HepG2 (cell line): ENCODE measurements around the gene NPEPL1. TPM values are rescaled to one million over a fixed set of nuclear protein-coding genes. Genes with fewer than 3 reads are reported as not detected.
A peak's percentile ranks its signal among the peaks of the same experiment; 100 is the strongest.

Experiments
- ESRRA ChIP-seq: sonication (generic); formaldehyde crosslinking; IDR thresholded peaks from 2 replicates; pipeline ENCODE4 v1.5.1; 2020; ENCODE audit warnings: mild to moderate bottlenecking, low read depth, missing genetic modification reagents
- GATA4 ChIP-seq: sonication (generic); IDR thresholded peaks from 2 replicates; pipeline ENCODE4 v1.6.1; 2016; ENCODE audit warnings: antibody characterized with exemption, low read depth, borderline replicate concordance
- HMG20A ChIP-seq: IDR thresholded peaks from 2 replicates; pipeline ENCODE4 v1.6.1; 2016; ENCODE audit warnings: borderline replicate concordance
- KDM2A ChIP-seq: sonication (generic); formaldehyde crosslinking; IDR thresholded peaks from 2 replicates; pipeline ENCODE4 v1.4.0; 2020; ENCODE audit warnings: low read depth, missing genetic modification reagents, borderline replicate concordance
- NR2F1 ChIP-seq, 2 experiments: fragments of 450-650 bp in 1 of 2; formaldehyde crosslinking in 1 of 2; IDR thresholded peaks; 2 replicates each; pipeline versions ENCODE4 v1.5.0 to v1.6.1; 2016 to 2020; ENCODE audit warnings: mild to moderate bottlenecking in 1 of 2, missing compliant biosample characterization in 1 of 2, missing genetic modification reagents in 1 of 2, moderate library complexity in 1 of 2
- PITX1 ChIP-seq: sonication (generic); formaldehyde crosslinking; IDR thresholded peaks from 2 replicates; pipeline ENCODE4 v1.5.1; 2020; ENCODE audit warnings: mild to moderate bottlenecking, missing genetic modification reagents
- RELA ChIP-seq: sonication (generic); formaldehyde crosslinking; IDR thresholded peaks from 2 replicates; pipeline ENCODE4 v1.4.0; 2020; ENCODE audit warnings: missing genetic modification reagents
- SKI ChIP-seq: fragments of 450-650 bp; IDR thresholded peaks from one replicate; pipeline ENCODE4 v1.6.1; 2018; ENCODE audit warnings: mild to moderate bottlenecking; ENCODE audit not compliant: partially characterized antibody
- SP140L ChIP-seq: sonication (generic); formaldehyde crosslinking; IDR thresholded peaks from 2 replicates; pipeline ENCODE4 v1.4.0; 2020; ENCODE audit warnings: missing genetic modification reagents, borderline replicate concordance
- ZNF784 ChIP-seq: sonication (generic); formaldehyde crosslinking; IDR thresholded peaks from 2 replicates; pipeline ENCODE4 v1.5.1; 2020; ENCODE audit warnings: missing genetic modification reagents, mild to moderate bottlenecking, borderline replicate concordance
- polyA plus RNA-seq, 8 experiments: library from polyadenylated mRNA; depleted of rRNA in 3 of 8; stranded (reverse) in 7 of 8; unstranded in 1 of 8; fragments of >200 nt; fragmentation: Illumina TruSeq in 4 of 8; extraction: Trizol in 4 of 8; gene quantifications; 2 replicates each; pipeline versions ENCODE4 v1.2.1 to v1.2.3, GENCODE V29; 2011 to 2016; ENCODE audit warnings: low read depth in 4 of 8, missing spikeins in 1 of 8, mixed read lengths in 1 of 8; ENCODE audit not compliant: insufficient read depth in 1 of 8
- total RNA-seq, 5 experiments: library from RNA; depleted of rRNA; stranded (reverse); fragments of >200 nt; fragmentation: Illumina TruSeq; extraction: Trizol; gene quantifications; 2 replicates each; pipeline ENCODE4 v1.2.3, GENCODE V29; 2016; ENCODE audit warnings: low read depth in 1 of 5
- TF ChIP-seq, protein P1 (sequence below): sonication (generic); formaldehyde crosslinking; IDR thresholded peaks from one replicate; pipeline ENCODE4 v1.5.1; 2020; ENCODE audit warnings: mild to moderate bottlenecking, missing genetic modification reagents; ENCODE audit errors: not compliant biosample characterization
- TF ChIP-seq, protein P2 (sequence below): sonication (generic); formaldehyde crosslinking; IDR thresholded peaks from 2 replicates; pipeline ENCODE4 v1.4.0; 2020; ENCODE audit warnings: missing genetic modification reagents
- TF ChIP-seq, protein P3 (sequence below): sonication (generic); formaldehyde crosslinking; IDR thresholded peaks from 2 replicates; pipeline ENCODE4 v1.4.0; 2020; ENCODE audit warnings: missing genetic modification reagents, mild to moderate bottlenecking, borderline replicate concordance

The NPEPL1 gene
- total and polyA plus RNA-seq, 2 of the 13 experiments (the other 11 are each of a cell fraction or from before 2014, with no cell fraction given): 4.1 to 7.5 TPM

- TF ChIP-seq GATA4 (no peak), ZNF784 (CRISPR knock-in tag) (no peak), RELA (CRISPR knock-in tag) (no peak), ESRRA (CRISPR knock-in tag) (no peak), HMG20A (CRISPR knock-in tag) (peak; percentile 46; the same call in 1 of the 2 replicates), SP140L (no peak), PITX1 (no peak), NR2F1 (CRISPR knock-in tag; IDR thresholded peaks at IDR 0.05) (peak in 1 of 2 experiments; percentile 71; a peak in 3 of 4 replicates), KDM2A (CRISPR knock-in tag) (no peak), SKI (peak; percentile 60)
- TF ChIP-seq, protein P1, sequence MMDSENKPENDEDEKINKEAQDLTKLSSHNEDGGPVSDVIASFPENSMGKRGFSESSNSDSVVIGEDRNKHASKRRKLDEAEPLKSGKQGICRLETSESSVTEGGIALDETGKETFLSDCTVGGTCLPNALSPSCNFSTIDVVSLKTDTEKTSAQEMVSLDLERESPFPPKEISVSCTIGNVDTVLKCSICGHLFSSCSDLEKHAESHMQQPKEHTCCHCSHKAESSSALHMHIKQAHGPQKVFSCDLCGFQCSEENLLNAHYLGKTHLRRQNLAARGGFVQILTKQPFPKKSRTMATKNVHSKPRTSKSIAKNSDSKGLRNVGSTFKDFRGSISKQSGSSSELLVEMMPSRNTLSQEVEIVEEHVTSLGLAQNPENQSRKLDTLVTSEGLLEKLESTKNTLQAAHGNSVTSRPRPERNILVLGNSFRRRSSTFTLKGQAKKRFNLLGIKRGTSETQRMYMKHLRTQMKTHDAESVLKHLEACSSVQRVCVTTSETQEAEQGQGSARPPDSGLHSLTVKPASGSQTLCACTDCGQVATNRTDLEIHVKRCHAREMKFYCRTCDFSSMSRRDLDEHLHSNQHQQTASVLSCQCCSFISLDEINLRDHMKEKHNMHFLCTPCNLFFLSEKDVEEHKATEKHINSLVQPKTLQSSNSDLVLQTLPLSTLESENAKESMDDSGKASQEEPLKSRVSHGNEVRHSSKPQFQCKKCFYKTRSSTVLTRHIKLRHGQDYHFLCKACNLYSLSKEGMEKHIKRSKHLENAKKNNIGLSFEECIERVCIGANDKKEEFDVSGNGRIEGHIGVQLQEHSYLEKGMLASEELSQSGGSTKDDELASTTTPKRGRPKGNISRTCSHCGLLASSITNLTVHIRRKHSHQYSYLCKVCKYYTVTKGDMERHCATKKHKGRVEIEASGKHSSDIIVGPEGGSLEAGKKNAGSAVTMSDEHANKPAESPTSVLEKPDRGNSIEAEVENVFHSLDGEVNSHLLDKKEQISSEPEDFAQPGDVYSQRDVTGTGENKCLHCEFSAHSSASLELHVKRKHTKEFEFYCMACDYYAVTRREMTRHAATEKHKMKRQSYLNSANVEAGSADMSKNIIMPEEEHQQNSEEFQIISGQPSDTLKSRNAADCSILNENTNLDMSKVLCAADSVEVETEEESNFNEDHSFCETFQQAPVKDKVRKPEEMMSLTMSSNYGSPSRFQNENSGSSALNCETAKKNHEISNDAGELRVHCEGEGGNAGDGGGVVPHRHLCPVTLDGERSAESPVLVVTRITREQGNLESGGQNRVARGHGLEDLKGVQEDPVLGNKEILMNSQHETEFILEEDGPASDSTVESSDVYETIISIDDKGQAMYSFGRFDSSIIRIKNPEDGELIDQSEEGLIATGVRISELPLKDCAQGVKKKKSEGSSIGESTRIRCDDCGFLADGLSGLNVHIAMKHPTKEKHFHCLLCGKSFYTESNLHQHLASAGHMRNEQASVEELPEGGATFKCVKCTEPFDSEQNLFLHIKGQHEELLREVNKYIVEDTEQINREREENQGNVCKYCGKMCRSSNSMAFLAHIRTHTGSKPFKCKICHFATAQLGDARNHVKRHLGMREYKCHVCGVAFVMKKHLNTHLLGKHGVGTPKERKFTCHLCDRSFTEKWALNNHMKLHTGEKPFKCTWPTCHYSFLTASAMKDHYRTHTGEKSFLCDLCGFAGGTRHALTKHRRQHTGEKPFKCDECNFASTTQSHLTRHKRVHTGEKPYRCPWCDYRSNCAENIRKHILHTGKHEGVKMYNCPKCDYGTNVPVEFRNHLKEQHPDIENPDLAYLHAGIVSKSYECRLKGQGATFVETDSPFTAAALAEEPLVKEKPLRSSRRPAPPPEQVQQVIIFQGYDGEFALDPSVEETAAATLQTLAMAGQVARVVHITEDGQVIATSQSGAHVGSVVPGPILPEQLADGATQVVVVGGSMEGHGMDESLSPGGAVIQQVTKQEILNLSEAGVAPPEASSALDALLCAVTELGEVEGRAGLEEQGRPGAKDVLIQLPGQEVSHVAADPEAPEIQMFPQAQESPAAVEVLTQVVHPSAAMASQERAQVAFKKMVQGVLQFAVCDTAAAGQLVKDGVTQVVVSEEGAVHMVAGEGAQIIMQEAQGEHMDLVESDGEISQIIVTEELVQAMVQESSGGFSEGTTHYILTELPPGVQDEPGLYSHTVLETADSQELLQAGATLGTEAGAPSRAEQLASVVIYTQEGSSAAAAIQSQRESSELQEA: no peak
- TF ChIP-seq, protein P2, sequence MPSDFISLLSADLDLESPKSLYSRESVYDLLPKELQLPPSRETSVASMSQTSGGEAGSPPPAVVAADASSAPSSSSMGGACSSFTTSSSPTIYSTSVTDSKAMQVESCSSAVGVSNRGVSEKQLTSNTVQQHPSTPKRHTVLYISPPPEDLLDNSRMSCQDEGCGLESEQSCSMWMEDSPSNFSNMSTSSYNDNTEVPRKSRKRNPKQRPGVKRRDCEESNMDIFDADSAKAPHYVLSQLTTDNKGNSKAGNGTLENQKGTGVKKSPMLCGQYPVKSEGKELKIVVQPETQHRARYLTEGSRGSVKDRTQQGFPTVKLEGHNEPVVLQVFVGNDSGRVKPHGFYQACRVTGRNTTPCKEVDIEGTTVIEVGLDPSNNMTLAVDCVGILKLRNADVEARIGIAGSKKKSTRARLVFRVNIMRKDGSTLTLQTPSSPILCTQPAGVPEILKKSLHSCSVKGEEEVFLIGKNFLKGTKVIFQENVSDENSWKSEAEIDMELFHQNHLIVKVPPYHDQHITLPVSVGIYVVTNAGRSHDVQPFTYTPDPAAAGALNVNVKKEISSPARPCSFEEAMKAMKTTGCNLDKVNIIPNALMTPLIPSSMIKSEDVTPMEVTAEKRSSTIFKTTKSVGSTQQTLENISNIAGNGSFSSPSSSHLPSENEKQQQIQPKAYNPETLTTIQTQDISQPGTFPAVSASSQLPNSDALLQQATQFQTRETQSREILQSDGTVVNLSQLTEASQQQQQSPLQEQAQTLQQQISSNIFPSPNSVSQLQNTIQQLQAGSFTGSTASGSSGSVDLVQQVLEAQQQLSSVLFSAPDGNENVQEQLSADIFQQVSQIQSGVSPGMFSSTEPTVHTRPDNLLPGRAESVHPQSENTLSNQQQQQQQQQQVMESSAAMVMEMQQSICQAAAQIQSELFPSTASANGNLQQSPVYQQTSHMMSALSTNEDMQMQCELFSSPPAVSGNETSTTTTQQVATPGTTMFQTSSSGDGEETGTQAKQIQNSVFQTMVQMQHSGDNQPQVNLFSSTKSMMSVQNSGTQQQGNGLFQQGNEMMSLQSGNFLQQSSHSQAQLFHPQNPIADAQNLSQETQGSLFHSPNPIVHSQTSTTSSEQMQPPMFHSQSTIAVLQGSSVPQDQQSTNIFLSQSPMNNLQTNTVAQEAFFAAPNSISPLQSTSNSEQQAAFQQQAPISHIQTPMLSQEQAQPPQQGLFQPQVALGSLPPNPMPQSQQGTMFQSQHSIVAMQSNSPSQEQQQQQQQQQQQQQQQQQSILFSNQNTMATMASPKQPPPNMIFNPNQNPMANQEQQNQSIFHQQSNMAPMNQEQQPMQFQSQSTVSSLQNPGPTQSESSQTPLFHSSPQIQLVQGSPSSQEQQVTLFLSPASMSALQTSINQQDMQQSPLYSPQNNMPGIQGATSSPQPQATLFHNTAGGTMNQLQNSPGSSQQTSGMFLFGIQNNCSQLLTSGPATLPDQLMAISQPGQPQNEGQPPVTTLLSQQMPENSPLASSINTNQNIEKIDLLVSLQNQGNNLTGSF (CRISPR knock-in tag): no peak
- TF ChIP-seq, protein P3, sequence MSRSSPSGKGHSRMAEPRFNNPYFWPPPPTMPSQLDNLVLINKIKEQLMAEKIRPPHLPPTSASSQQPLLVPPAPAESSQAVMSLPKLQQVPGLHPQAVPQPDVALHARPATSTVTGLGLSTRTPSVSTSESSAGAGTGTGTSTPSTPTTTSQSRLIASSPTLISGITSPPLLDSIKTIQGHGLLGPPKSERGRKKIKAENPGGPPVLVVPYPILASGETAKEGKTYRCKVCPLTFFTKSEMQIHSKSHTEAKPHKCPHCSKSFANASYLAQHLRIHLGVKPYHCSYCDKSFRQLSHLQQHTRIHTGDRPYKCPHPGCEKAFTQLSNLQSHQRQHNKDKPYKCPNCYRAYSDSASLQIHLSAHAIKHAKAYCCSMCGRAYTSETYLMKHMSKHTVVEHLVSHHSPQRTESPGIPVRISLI (CRISPR knock-in tag): 0 out of 2 replicates have a peak, but pooled peaks have one; percentile 33
These were observed 47.1 kb upstream of the NPEPL1 start (continued) for GRCh38 chr20:58645412-58645968.
